HCT116 (cell line): ENCODE measurements around the gene RPGRIP1. TPM values are rescaled to one million over a fixed set of nuclear protein-coding genes. Genes with fewer than 3 reads are reported as not detected.

ENCODE experiments used
- ATAC-seq: fragments of 200-7000 bp; cut with Tn5 transposase; 2 replicates; pipeline ENCODE4 v1.9.1; 2020; ENCODE audit warnings: mild to moderate bottlenecking, moderate library complexity
- BruUV-seq: library from RNA; stranded (reverse); fragments of 400-500 nt; replicated peaks from 2 replicates; lab custom pipeline; 2021; lab: Mats Ljungman, UMichigan
- CTCF ChIA-PET: fragments of 300-600 bp; sonication (Branson Sonifier 250); formaldehyde crosslinking; loops from one replicate; lab custom pipeline; 2021; ENCODE audit warnings: antibody characterized with exemption; lab: Charles Lee
- POLR2A ChIA-PET: fragments of 300-600, 350-600 bp; sonication (Branson Sonifier 250); formaldehyde crosslinking; loops from one replicate; lab custom pipeline; 2021; ENCODE audit warnings: antibody characterized with exemption; lab: Charles Lee
- RAD21 ChIA-PET, 2 experiments: fragments of 300-600 bp; sonication (Branson Sonifier 250); formaldehyde crosslinking; loops; one replicate each; lab custom pipeline; 2023; ENCODE audit warnings: low total read pairs in 2 of 2; ENCODE audit not compliant: uncharacterized antibody in 2 of 2, unreplicated experiment in 2 of 2, low non-redundant PET in 1 of 2; lab: Charles Lee
- DNase-seq: peaks from one replicate; pipeline ENCODE4 v3.0.0-alpha.2; 2010; ENCODE audit warnings: low read depth, low spot score
- H2AFZ ChIP-seq: fragments of 200-600 bp; shearing (Covaris generic), sonication (generic); 2 replicates; pipeline ENCODE4 v1.6.1; 2017; ENCODE audit warnings: low read depth, mixed run types, mixed read lengths, antibody characterized with exemption, low read length; ENCODE audit not compliant: poor library complexity, severe bottlenecking
- H3K27ac ChIP-seq: 2 replicates; pipeline ENCODE4 v1.5.1; 2012; ENCODE audit warnings: low read depth, low read length
- H3K27me3 ChIP-seq: fragments of 200-600 bp; sonication (generic); 2 replicates; pipeline ENCODE4 v1.6.1; 2016; ENCODE audit warnings: mixed run types, low read length, mixed read lengths; ENCODE audit not compliant: insufficient read depth
- H3K36me3 ChIP-seq, 2 experiments: fragments of 200-500 bp in 1 of 2; fragments of 200-600 bp in 1 of 2; sonication (Bioruptor generic) in 1 of 2; sonication (generic) in 1 of 2; 2 replicates each; pipeline versions ENCODE4 v1.5.1 to v1.6.1; 2014 to 2016; ENCODE audit warnings: low read length in 2 of 2, inconsistent platforms in 1 of 2, mixed read lengths in 1 of 2, mixed run types in 1 of 2; ENCODE audit not compliant: insufficient read depth in 2 of 2, control insufficient read depth in 1 of 2
- H3K4me1 ChIP-seq, 2 experiments: fragments of 200-600 bp in 1 of 2; sonication (generic) in 1 of 2; 2 replicates each; pipeline versions ENCODE4 v1.5.1 to v1.6.1; 2012 to 2017; ENCODE audit warnings: low read length in 2 of 2, inconsistent platforms in 1 of 2, mild to moderate bottlenecking in 1 of 2, mixed read lengths in 1 of 2, mixed run types in 1 of 2, moderate library complexity in 1 of 2; ENCODE audit not compliant: insufficient read depth in 2 of 2, control insufficient read depth in 1 of 2
- H3K4me2 ChIP-seq: fragments of 200-600 bp; sonication (generic); 2 replicates; pipeline ENCODE4 v1.6.1; 2017; ENCODE audit warnings: mixed run types, low read length, mixed read lengths
- H3K4me3 ChIP-seq, 2 experiments: fragments of 200-600 bp in 1 of 2; sonication (generic) in 1 of 2; replicated peaks in 1 of 2; 2 replicates each; pipeline ENCODE4 v1.5.1; 2011 to 2016; ENCODE audit warnings: low read length in 2 of 2, control low read depth in 1 of 2, low read depth in 1 of 2, mild to moderate bottlenecking in 1 of 2, mixed read lengths in 1 of 2, mixed run types in 1 of 2
- H3K79me2 ChIP-seq: fragments of 200-600 bp; sonication (generic); 2 replicates; pipeline ENCODE4 v1.6.1; 2017; ENCODE audit warnings: mild to moderate bottlenecking, mixed run types, low read length, moderate library complexity, mixed read lengths; ENCODE audit not compliant: insufficient read depth
- H3K9ac ChIP-seq: fragments of 200-600 bp; sonication (generic); 2 replicates; pipeline ENCODE4 v1.6.1; 2016; ENCODE audit warnings: low read length, mixed read lengths
- H3K9me2 ChIP-seq: fragments of 200-600 bp; sonication (generic), shearing (Covaris generic); 2 replicates; pipeline ENCODE4 v1.6.1; 2017; ENCODE audit warnings: mixed run types, mild to moderate bottlenecking, moderate library complexity; ENCODE audit not compliant: insufficient read depth
- H3K9me3 ChIP-seq, 2 experiments: fragments of 200-500 bp in 1 of 2; fragments of 200-600 bp in 1 of 2; sonication (Bioruptor generic) in 1 of 2; sonication (generic) in 1 of 2; 2 replicates each; pipeline ENCODE4 v1.6.1; 2014 to 2017; ENCODE audit warnings: low read length in 2 of 2, mixed read lengths in 2 of 2, inconsistent platforms in 1 of 2, low read depth in 1 of 2, mild to moderate bottlenecking in 1 of 2, mixed run types in 1 of 2, moderate library complexity in 1 of 2; ENCODE audit not compliant: control insufficient read depth in 1 of 2, insufficient read depth in 1 of 2
- H4K20me1 ChIP-seq: fragments of 200-600 bp; sonication (generic), shearing (Covaris generic); 2 replicates; pipeline ENCODE4 v1.6.1; 2017; ENCODE audit warnings: mixed run types, mild to moderate bottlenecking, moderate library complexity; ENCODE audit not compliant: insufficient read depth
- EZH2 ChIP-seq: fragments of 200-600 bp; sonication (generic); IDR thresholded peaks from 2 replicates; pipeline ENCODE4 v1.6.1; 2017; ENCODE audit warnings: antibody characterized with exemption, mixed run types
- JUND ChIP-seq: IDR thresholded peaks from 2 replicates; pipeline ENCODE4 v1.6.1; 2012
- RAD21 ChIP-seq: IDR thresholded peaks from 2 replicates; pipeline ENCODE4 v1.6.1; 2012; ENCODE audit warnings: low read depth, mild to moderate bottlenecking
- intact Hi-C: fragments of 100-400 bp; cut with micrococcal nuclease; formaldehyde crosslinking; loops from 2 replicates; pipeline ENCODE4 v1.10.0; 2022
- total RNA-seq: library from RNA; stranded (reverse); gene quantifications from one replicate; pipeline ENCODE4 v1.2.1, GENCODE V29; 2021; ENCODE audit not compliant: unreplicated experiment
- TF ChIP-seq, protein P1 (sequence below), 3 experiments: fragments of 200-600 bp in 1 of 3; sonication (generic) in 1 of 3; IDR thresholded peaks in 2 of 3; conservative IDR thresholded peaks in 1 of 3; 2 replicates each; pipeline ENCODE4 v1.5.1; 2012 to 2017; ENCODE audit warnings: low read depth in 2 of 3, low read length in 2 of 3, antibody characterized with exemption in 1 of 3, borderline replicate concordance in 1 of 3, control low read depth in 1 of 3, mild to moderate bottlenecking in 1 of 3, mixed read lengths in 1 of 3, mixed run types in 1 of 3, moderate library complexity in 1 of 3; ENCODE audit not compliant: insufficient read depth in 1 of 3
- TF ChIP-seq, protein P2 (sequence below): IDR thresholded peaks from 2 replicates; pipeline ENCODE4 v1.6.1; 2012; ENCODE audit warnings: low read depth

The RPGRIP1 gene
- total RNA-seq, 1 experiment from 2014 or later, result not detected

DNA sequence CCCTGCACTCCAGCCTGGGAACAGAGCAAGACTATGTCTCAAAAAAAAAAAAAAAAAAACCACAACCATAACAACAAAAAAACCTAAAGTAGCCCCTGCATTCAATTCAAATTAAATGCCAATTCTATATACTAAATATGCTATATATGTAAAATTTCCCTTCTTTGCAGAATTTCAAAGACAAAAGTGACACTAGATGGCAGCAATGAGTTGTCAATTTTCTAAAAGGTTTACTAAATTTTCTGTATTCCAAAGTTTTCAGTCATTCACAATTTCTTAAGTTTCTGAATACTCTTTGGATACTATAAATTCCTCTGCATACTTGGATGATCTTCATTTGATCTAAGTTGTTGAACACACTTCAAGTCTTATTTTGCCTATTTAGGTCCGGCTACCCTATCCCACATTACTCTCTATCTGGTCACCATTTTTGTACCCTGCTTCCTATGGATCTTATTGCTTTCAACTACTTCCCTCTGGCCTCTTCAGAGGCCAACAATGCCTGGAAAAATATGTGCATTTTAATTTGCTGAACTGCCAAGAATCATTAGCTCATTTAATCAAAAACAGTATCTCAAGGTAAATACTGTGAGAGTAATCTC, 38.6 kb upstream of the RPGRIP1 start:
- ChIA-PET RAD21 (no interaction called here), POLR2A (no interaction called here)
- intact Hi-C loops, result no loop called here

More for the DNA sequence above, 38.6 kb upstream of the RPGRIP1 start:
- no peak for ATAC-seq
- BruUV-seq, result no TSS peak
- no peak for DNase-seq
- Histone ChIP-seq H3K9ac (no peak overlapping the region), H3K4me2 (no peak overlapping the region), H3K27me3 (no peaks in the 10 kb centered on the region), H3K36me3 (peaks cover 51 to 58% of the 10 kb centered on the region in 2 experiments), H3K4me1 (no peaks in the 10 kb centered on the region), H3K9me3 (no peaks in the 10 kb centered on the region), H4K20me1 (peaks cover 89% of the 10 kb centered on the region), H2AFZ (no peak overlapping the region), H3K4me3 (no peak overlapping the region), H3K27ac (no peak overlapping the region), H3K79me2 (peaks cover 100% of the 10 kb centered on the region), H3K9me2 (no peaks in the 10 kb centered on the region)
- CTCF ChIA-PET, result no interaction called here
- TF ChIP-seq, protein P1, sequence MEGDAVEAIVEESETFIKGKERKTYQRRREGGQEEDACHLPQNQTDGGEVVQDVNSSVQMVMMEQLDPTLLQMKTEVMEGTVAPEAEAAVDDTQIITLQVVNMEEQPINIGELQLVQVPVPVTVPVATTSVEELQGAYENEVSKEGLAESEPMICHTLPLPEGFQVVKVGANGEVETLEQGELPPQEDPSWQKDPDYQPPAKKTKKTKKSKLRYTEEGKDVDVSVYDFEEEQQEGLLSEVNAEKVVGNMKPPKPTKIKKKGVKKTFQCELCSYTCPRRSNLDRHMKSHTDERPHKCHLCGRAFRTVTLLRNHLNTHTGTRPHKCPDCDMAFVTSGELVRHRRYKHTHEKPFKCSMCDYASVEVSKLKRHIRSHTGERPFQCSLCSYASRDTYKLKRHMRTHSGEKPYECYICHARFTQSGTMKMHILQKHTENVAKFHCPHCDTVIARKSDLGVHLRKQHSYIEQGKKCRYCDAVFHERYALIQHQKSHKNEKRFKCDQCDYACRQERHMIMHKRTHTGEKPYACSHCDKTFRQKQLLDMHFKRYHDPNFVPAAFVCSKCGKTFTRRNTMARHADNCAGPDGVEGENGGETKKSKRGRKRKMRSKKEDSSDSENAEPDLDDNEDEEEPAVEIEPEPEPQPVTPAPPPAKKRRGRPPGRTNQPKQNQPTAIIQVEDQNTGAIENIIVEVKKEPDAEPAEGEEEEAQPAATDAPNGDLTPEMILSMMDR (IDR thresholded peaks at IDR 0.05 in 2 of 3, conservative IDR thresholded peaks at IDR 0.05 in 1 of 3; ENCODE audit: borderline replicate concordance in 1 of 3, insufficient read depth in 1 of 3, low read depth in 2 of 3, low read length in 2 of 3), result peak in 2 of 3 experiments; percentile 28 to 52; a peak in 3 of 6 replicates
- TF ChIP-seq EZH2 (no peak), RAD21 (0 out of 2 replicates have a peak, but pooled peaks have one; percentile 8), JUND (no peak)
- TF ChIP-seq, protein P2, sequence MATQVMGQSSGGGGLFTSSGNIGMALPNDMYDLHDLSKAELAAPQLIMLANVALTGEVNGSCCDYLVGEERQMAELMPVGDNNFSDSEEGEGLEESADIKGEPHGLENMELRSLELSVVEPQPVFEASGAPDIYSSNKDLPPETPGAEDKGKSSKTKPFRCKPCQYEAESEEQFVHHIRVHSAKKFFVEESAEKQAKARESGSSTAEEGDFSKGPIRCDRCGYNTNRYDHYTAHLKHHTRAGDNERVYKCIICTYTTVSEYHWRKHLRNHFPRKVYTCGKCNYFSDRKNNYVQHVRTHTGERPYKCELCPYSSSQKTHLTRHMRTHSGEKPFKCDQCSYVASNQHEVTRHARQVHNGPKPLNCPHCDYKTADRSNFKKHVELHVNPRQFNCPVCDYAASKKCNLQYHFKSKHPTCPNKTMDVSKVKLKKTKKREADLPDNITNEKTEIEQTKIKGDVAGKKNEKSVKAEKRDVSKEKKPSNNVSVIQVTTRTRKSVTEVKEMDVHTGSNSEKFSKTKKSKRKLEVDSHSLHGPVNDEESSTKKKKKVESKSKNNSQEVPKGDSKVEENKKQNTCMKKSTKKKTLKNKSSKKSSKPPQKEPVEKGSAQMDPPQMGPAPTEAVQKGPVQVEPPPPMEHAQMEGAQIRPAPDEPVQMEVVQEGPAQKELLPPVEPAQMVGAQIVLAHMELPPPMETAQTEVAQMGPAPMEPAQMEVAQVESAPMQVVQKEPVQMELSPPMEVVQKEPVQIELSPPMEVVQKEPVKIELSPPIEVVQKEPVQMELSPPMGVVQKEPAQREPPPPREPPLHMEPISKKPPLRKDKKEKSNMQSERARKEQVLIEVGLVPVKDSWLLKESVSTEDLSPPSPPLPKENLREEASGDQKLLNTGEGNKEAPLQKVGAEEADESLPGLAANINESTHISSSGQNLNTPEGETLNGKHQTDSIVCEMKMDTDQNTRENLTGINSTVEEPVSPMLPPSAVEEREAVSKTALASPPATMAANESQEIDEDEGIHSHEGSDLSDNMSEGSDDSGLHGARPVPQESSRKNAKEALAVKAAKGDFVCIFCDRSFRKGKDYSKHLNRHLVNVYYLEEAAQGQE, result no peak
